H9 (cell line): ENCODE results near the gene CLBA1. TPM values are rescaled to one million over a fixed set of nuclear protein-coding genes. Genes with fewer than 3 reads are reported as not detected.

Experiments used
- DNase-seq: peaks from one replicate; pipeline ENCODE4 v3.0.0-alpha.2; 2017
- H2AFZ ChIP-seq: one replicate; pipeline ENCODE4 v1.6.1; 2013; ENCODE audit warnings: mild to moderate bottlenecking, low read length, control low read depth, moderate library complexity
- H2AK5ac ChIP-seq: 2 replicates; pipeline ENCODE4 v1.6.1; 2013; ENCODE audit warnings: low read length, control low read depth, mixed read lengths; ENCODE audit not compliant: insufficient read length
- H2BK120ac ChIP-seq: one replicate; pipeline ENCODE4 v1.6.1; 2013; ENCODE audit warnings: low read depth, mild to moderate bottlenecking, low read length, control low read depth, inconsistent platforms; ENCODE audit not compliant: poor library complexity, severe bottlenecking
- H2BK12ac ChIP-seq: 2 replicates; pipeline ENCODE4 v1.6.1; 2013; ENCODE audit warnings: low read length, control low read depth, mixed read lengths, low read depth; ENCODE audit not compliant: insufficient read length
- H2BK15ac ChIP-seq: 2 replicates; pipeline ENCODE4 v1.6.1; 2013; ENCODE audit warnings: low read depth, low read length, control low read depth
- H2BK20ac ChIP-seq: one replicate; pipeline ENCODE4 v1.6.1; 2013; ENCODE audit warnings: low read depth, mild to moderate bottlenecking, low read length, control low read depth, inconsistent platforms; ENCODE audit not compliant: poor library complexity, severe bottlenecking
- H2BK5ac ChIP-seq: 2 replicates; pipeline ENCODE4 v1.6.1; 2013; ENCODE audit warnings: low read length, control low read depth, mixed read lengths; ENCODE audit not compliant: insufficient read length
- H3K14ac ChIP-seq: 2 replicates; pipeline ENCODE4 v1.6.1; 2013; ENCODE audit warnings: low read length, control low read depth; ENCODE audit not compliant: insufficient read depth
- H3K18ac ChIP-seq: 2 replicates; pipeline ENCODE4 v1.6.1; 2013; ENCODE audit warnings: low read depth, mild to moderate bottlenecking, mixed read lengths, low read length, control low read depth; ENCODE audit not compliant: insufficient read length
- H3K23ac ChIP-seq: 2 replicates; pipeline ENCODE4 v1.6.1; 2013; ENCODE audit warnings: low read length, control low read depth, mixed read lengths, low read depth; ENCODE audit not compliant: insufficient read length
- H3K23me2 ChIP-seq: 2 replicates; pipeline ENCODE4 v1.6.1; 2013; ENCODE audit warnings: low read depth, mild to moderate bottlenecking, mixed read lengths, low read length, control low read depth; ENCODE audit not compliant: insufficient read length, poor library complexity, severe bottlenecking
- H3K27ac ChIP-seq: 2 replicates; pipeline ENCODE4 v1.5.1; 2013; ENCODE audit warnings: low read length, control low read depth, mixed read lengths, low read depth; ENCODE audit not compliant: insufficient read length
- H3K27me3 ChIP-seq: 2 replicates; pipeline ENCODE4 v1.6.1; 2013; ENCODE audit warnings: low read length, control low read depth, inconsistent platforms; ENCODE audit not compliant: insufficient read depth
- H3K4ac ChIP-seq: 2 replicates; pipeline ENCODE4 v1.6.1; 2013; ENCODE audit warnings: low read depth, mild to moderate bottlenecking, control low read depth, inconsistent platforms, low read length, moderate library complexity
- H3K4me1 ChIP-seq: 2 replicates; pipeline ENCODE4 v1.6.1; 2013; ENCODE audit warnings: low read length, control low read depth, inconsistent platforms; ENCODE audit not compliant: insufficient read depth
- H3K4me2 ChIP-seq: 2 replicates; pipeline ENCODE4 v1.6.1; 2013; ENCODE audit warnings: low read length, control low read depth, mixed read lengths; ENCODE audit not compliant: insufficient read length, insufficient read depth
- H3K56ac ChIP-seq: 2 replicates; pipeline ENCODE4 v1.6.1; 2013; ENCODE audit warnings: low read depth, mild to moderate bottlenecking, mixed read lengths, low read length, control low read depth; ENCODE audit not compliant: insufficient read length
- H3K79me1 ChIP-seq: 2 replicates; pipeline ENCODE4 v1.6.1; 2013; ENCODE audit warnings: low read depth, mild to moderate bottlenecking, moderate library complexity, low read length, control low read depth, inconsistent platforms; ENCODE audit not compliant: insufficient read depth, poor library complexity, severe bottlenecking
- H3K79me2 ChIP-seq: 2 replicates; pipeline ENCODE4 v1.6.1; 2013; ENCODE audit warnings: low read length, control low read depth, inconsistent platforms; ENCODE audit not compliant: insufficient read depth
- H3K9ac ChIP-seq: 2 replicates; pipeline ENCODE4 v1.6.1; 2013; ENCODE audit warnings: low read length, control low read depth, mixed read lengths; ENCODE audit not compliant: insufficient read length; ENCODE audit errors: extremely low read depth
- H3K9me3 ChIP-seq: one replicate; pipeline ENCODE4 v1.6.1; 2013; ENCODE audit warnings: low read depth, low read length, inconsistent platforms; ENCODE audit not compliant: control insufficient read depth
- H3T11ph ChIP-seq: one replicate; pipeline ENCODE4 v1.6.1; 2013; ENCODE audit warnings: mild to moderate bottlenecking, low read length, control low read depth, inconsistent platforms
- H4K20me1 ChIP-seq: one replicate; pipeline ENCODE4 v1.6.1; 2013; ENCODE audit not compliant: control insufficient read depth, insufficient read length, insufficient read depth
- H4K5ac ChIP-seq: 2 replicates; pipeline ENCODE4 v1.6.1; 2013; ENCODE audit warnings: low read depth, mild to moderate bottlenecking, mixed read lengths, low read length, control low read depth; ENCODE audit not compliant: insufficient read length
- H4K8ac ChIP-seq: replicated peaks from 2 replicates; pipeline ENCODE4 v1.6.1; 2013; ENCODE audit warnings: low read length, control low read depth, mixed read lengths, low read depth; ENCODE audit not compliant: insufficient read length
- H4K91ac ChIP-seq: 2 replicates; pipeline ENCODE4 v1.6.1; 2013; ENCODE audit warnings: low read depth, mild to moderate bottlenecking, moderate library complexity, mixed read lengths, low read length, control low read depth; ENCODE audit not compliant: insufficient read length
- H3K27ac Mint-ChIP-seq, 3 experiments: 2 replicates in 2 of 3; 3 replicates in 1 of 3; pipeline ENCODE4 v1.8.0; 2020 to 2021; ENCODE audit warnings: mixed read lengths in 3 of 3, mild to moderate bottlenecking in 1 of 3, moderate library complexity in 1 of 3
- H3K27me3 Mint-ChIP-seq: 2 replicates; pipeline ENCODE4 v1.8.0; 2021; ENCODE audit warnings: low read depth, mild to moderate bottlenecking, moderate library complexity, mixed read lengths
- H3K36me3 Mint-ChIP-seq, 3 experiments: 2 replicates in 2 of 3; 3 replicates in 1 of 3; pipeline ENCODE4 v1.8.0; 2020 to 2021; ENCODE audit warnings: low read depth in 3 of 3, mixed read lengths in 3 of 3; ENCODE audit not compliant: insufficient read depth in 1 of 3
- H3K4me1 Mint-ChIP-seq, 2 experiments: 2 replicates each; pipeline ENCODE4 v1.8.0; 2020; ENCODE audit warnings: mixed read lengths in 2 of 2
- H3K4me3 Mint-ChIP-seq, 2 experiments: 2 replicates in 1 of 2; 3 replicates in 1 of 2; pipeline ENCODE4 v1.8.0; 2020 to 2021; ENCODE audit warnings: mild to moderate bottlenecking in 2 of 2, mixed read lengths in 2 of 2, moderate library complexity in 1 of 2
- H3K9me3 Mint-ChIP-seq, 2 experiments: 2 replicates in 1 of 2; 3 replicates in 1 of 2; pipeline ENCODE4 v1.8.0; 2020; ENCODE audit warnings: mild to moderate bottlenecking in 2 of 2, mixed read lengths in 2 of 2, moderate library complexity in 1 of 2
- WGBS: extraction: QIAGEN DNeasy Blood & Tissue Kit; methylation state at CpG from one replicate; pipeline ENCODE4 v1.1.7; 2013; ENCODE audit warnings: missing lambda C conversion rate, low lambda C conversion rate, mixed read lengths; ENCODE audit not compliant: insufficient read length; ENCODE audit errors: extremely low coverage; 5-methylcytosine and 5-hydroxymethylcytosine counted together
- total RNA-seq: library from RNA; stranded (reverse); gene quantifications from 2 replicates; pipeline ENCODE4 v1.2.1, GENCODE V29; 2021
- TF ChIP-seq, protein P1 (sequence below): fragments of 200-600 bp; sonication (generic); conservative IDR thresholded peaks from 3 replicates; pipeline ENCODE4 v1.8.0; 2021; ENCODE audit warnings: antibody characterized with exemption, mild to moderate bottlenecking

CLBA1 gene
- total RNA-seq, 1 experiment from 2014 or later: 2.4 TPM

DNA sequence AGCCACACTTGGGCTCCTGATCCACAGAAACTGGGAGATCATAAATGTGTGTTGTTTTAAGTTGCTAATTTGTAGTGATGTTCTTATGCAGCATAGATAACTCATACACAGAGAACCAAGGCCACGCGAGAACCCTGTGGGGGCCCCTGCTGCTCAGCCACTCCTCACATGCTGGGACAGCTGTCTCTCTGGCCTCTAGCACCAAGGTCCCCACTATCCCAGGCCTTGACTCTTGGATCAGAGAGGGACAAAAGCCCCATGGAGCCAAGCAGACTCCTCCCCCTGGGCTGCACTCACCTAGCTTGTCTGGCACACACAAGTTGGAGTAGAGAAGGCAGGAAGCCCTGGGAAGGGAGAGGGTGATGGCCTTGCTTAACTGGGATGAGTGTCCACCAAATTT lies 49.6 kb upstream of the CLBA1 start:
- Histone ChIP-seq H3K9ac (no peak overlapping the region), H3T11ph (no peak overlapping the region), H3K9me3 (no peaks in the 10 kb centered on the region), H3K79me2 (no peaks in the 10 kb centered on the region), H4K91ac (no peak overlapping the region), H2BK15ac (no peak overlapping the region), H2BK12ac (no peak overlapping the region), H3K27me3 (peaks cover 24% of the 10 kb centered on the region; the same call in 1 of the 2 replicates), H2AK5ac (no peak overlapping the region), H2BK5ac (no peak overlapping the region), H3K14ac (no peak overlapping the region), H3K79me1 (no peaks in the 10 kb centered on the region), H2BK120ac (no peak overlapping the region), H4K5ac (no peak overlapping the region), H3K18ac (no peak overlapping the region), H3K4ac (no peak overlapping the region), H3K23me2 (no peaks in the 10 kb centered on the region), H4K20me1 (no peaks in the 10 kb centered on the region), H3K4me1 (no peaks in the 10 kb centered on the region), H3K27ac (no peak overlapping the region), H4K8ac (no peak overlapping the region), H3K4me2 (no peak overlapping the region), H2BK20ac (no peak overlapping the region), H3K56ac (no peak overlapping the region), H3K23ac (no peak overlapping the region), H2AFZ (no peak overlapping the region)
- WGBS: no CpG with 5 or more reads among the region's 2 CpGs
- DNase-seq: no peak
- Mint-ChIP-seq H3K4me1 (peaks cover 2 to 12% of the 10 kb centered on the region in 2 experiments; a peak in 3 of 4 replicates), H3K36me3 (no peaks in the 10 kb centered on the region), H3K27me3 (peaks cover 94% of the 10 kb centered on the region), H3K4me3 (no peak overlapping the region; a peak in 1 of 5 replicates), H3K27ac (no peak overlapping the region), H3K9me3 (peaks cover 0 to 6% of the 10 kb centered on the region in 2 experiments; a peak in 3 of 5 replicates)
- TF ChIP-seq, protein P1, sequence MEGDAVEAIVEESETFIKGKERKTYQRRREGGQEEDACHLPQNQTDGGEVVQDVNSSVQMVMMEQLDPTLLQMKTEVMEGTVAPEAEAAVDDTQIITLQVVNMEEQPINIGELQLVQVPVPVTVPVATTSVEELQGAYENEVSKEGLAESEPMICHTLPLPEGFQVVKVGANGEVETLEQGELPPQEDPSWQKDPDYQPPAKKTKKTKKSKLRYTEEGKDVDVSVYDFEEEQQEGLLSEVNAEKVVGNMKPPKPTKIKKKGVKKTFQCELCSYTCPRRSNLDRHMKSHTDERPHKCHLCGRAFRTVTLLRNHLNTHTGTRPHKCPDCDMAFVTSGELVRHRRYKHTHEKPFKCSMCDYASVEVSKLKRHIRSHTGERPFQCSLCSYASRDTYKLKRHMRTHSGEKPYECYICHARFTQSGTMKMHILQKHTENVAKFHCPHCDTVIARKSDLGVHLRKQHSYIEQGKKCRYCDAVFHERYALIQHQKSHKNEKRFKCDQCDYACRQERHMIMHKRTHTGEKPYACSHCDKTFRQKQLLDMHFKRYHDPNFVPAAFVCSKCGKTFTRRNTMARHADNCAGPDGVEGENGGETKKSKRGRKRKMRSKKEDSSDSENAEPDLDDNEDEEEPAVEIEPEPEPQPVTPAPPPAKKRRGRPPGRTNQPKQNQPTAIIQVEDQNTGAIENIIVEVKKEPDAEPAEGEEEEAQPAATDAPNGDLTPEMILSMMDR: no peak
